Keratinocyte (primary cell): ENCODE measurements around the gene SAV1. TPM values are rescaled to one million over a fixed set of nuclear protein-coding genes. Genes with fewer than 3 reads are reported as not detected.
A peak's percentile ranks its signal among the peaks of the same experiment; 100 is the strongest.

Source experiments
- DNase-seq: peaks from one replicate; pipeline ENCODE4 v3.0.0-alpha.2; 2011; ENCODE audit warnings: low read depth, missing footprints, low spot score
- FAIRE-seq: peaks from 2 replicates; lab custom pipeline; 2011; peaks lifted over from hg19 to GRCh38; lab: Jason Lieb, UNC
- H2AFZ ChIP-seq: 2 replicates; pipeline ENCODE4 v1.6.0; 2012; ENCODE audit warnings: low read length, control low read depth, inconsistent platforms; ENCODE audit not compliant: control insufficient read depth
- H3K27ac ChIP-seq: 2 replicates; pipeline ENCODE4 v1.5.1; 2011; ENCODE audit warnings: low read length; ENCODE audit not compliant: control insufficient read depth, insufficient read depth
- H3K27me3 ChIP-seq: 3 replicates; pipeline ENCODE4 v1.6.0; 2011; ENCODE audit warnings: low read length; ENCODE audit not compliant: control insufficient read depth, insufficient read depth; ENCODE audit errors: extremely low read depth
- H3K36me3 ChIP-seq, 2 experiments: 2 replicates in 1 of 2; 3 replicates in 1 of 2; pipeline ENCODE4 v1.5.1; 2011; ENCODE audit warnings: low read length in 2 of 2, mild to moderate bottlenecking in 1 of 2; ENCODE audit not compliant: control insufficient read depth in 2 of 2, insufficient read depth in 2 of 2; ENCODE audit errors: extremely low read depth in 1 of 2
- H3K4me1 ChIP-seq: 3 replicates; pipeline ENCODE4 v1.5.1; 2011; ENCODE audit warnings: low read length; ENCODE audit not compliant: control insufficient read depth, insufficient read depth; ENCODE audit errors: extremely low read depth
- H3K4me2 ChIP-seq: 3 replicates; pipeline ENCODE4 v1.6.0; 2011; ENCODE audit warnings: low read depth, low read length; ENCODE audit not compliant: control insufficient read depth, insufficient read depth; ENCODE audit errors: extremely low read depth
- H3K4me3 ChIP-seq, 3 experiments: fragments of 200-600 bp in 1 of 3; sonication (generic) in 1 of 3; 2 replicates in 2 of 3; 3 replicates in 1 of 3; pipeline ENCODE4 v1.5.1; 2011 to 2016; ENCODE audit warnings: low read length in 3 of 3, mild to moderate bottlenecking in 3 of 3, control low read depth in 2 of 3, inconsistent platforms in 1 of 3, low read depth in 1 of 3, mixed read lengths in 1 of 3, mixed run types in 1 of 3, moderate library complexity in 1 of 3; ENCODE audit not compliant: control insufficient read depth in 2 of 3, insufficient read depth in 2 of 3; ENCODE audit errors: extremely low read depth in 1 of 3
- H3K79me2 ChIP-seq: 2 replicates; pipeline ENCODE4 v1.6.0; 2012; ENCODE audit warnings: low read length; ENCODE audit not compliant: control insufficient read depth, insufficient read depth
- H3K9ac ChIP-seq: 3 replicates; pipeline ENCODE4 v1.6.0; 2011; ENCODE audit warnings: low read length; ENCODE audit not compliant: control insufficient read depth, insufficient read depth; ENCODE audit errors: extremely low read depth
- H3K9me1 ChIP-seq: 3 replicates; pipeline ENCODE4 v1.6.0; 2011; ENCODE audit warnings: low read length; ENCODE audit not compliant: control insufficient read depth, insufficient read depth; ENCODE audit errors: extremely low read depth
- H3K9me3 ChIP-seq: 2 replicates; pipeline ENCODE4 v1.5.1; 2012; ENCODE audit warnings: low read depth, low read length; ENCODE audit not compliant: control insufficient read depth
- H4K20me1 ChIP-seq: 3 replicates; pipeline ENCODE4 v1.6.0; 2011; ENCODE audit warnings: low read length; ENCODE audit not compliant: control insufficient read depth, insufficient read depth; ENCODE audit errors: extremely low read depth
- EZH2 ChIP-seq: IDR thresholded peaks from one replicate; pipeline ENCODE4 v1.6.1; 2012; ENCODE audit warnings: inconsistent platforms, mild to moderate bottlenecking, low read length, moderate library complexity
- dilution Hi-C: fragments of 300-500 bp; cut with MboI; formaldehyde crosslinking; loops from one replicate; pipeline ENCODE4 v1.7.0; 2020; ENCODE audit warnings: low sequenced_read_pairs; ENCODE audit not compliant: extremely low pct_ligation_motif_present
- polyA plus RNA-seq, 5 experiments: library from polyadenylated mRNA; depleted of rRNA in 3 of 5; stranded (reverse) in 3 of 5; stranded (forward) in 1 of 5; unstranded in 1 of 5; fragments of >200 nt; gene quantifications; 1 replicate in 1 of 5; 2 replicates in 3 of 5; 3 replicates in 1 of 5; pipeline versions ENCODE4 v1.2.1 to v1.2.3, GENCODE V29; 2011 to 2012; ENCODE audit warnings: missing spikeins in 2 of 5, low read depth in 1 of 5, low replicate concordance in 1 of 5
- TF ChIP-seq, protein P1 (sequence below), 3 experiments: IDR thresholded peaks in 1 of 3; conservative IDR thresholded peaks in 1 of 3; optimal IDR thresholded peaks in 1 of 3; 2 replicates in 2 of 3; 3 replicates in 1 of 3; pipeline versions ENCODE3 to v1.5.1; 2011; ENCODE audit warnings: low read length in 3 of 3, mild to moderate bottlenecking in 3 of 3, moderate library complexity in 2 of 3, control low read depth in 1 of 3, inconsistent platforms in 1 of 3; ENCODE audit not compliant: insufficient read depth in 2 of 3; ENCODE audit errors: extremely low read depth in 1 of 3

Gene SAV1
- polyA plus RNA-seq, 1 donor (not counting 4 experiments of a cell fraction or from before 2014, with no cell fraction given) = 26.0 TPM

DNA sequence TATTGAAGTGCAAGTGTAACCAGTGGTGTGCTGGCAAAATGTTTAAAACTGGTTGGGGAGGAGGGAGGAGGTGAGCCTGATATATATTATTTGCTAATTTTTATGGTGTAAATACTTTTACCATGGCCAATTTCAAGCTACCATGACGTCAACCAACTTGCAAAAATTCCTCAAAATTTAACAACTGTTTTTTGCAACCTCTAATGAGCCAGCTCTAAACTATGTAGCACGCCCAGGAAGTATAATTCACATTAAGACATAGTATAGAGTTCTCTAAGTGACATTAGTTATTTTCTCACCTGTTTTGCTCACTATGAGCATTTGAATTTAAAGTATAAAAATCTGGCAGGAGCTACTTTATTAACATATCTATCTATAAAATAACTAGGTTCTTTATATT is 66.7 kb downstream of the SAV1 start:
- dilution Hi-C loops = no loop called here
- H3K79me2 ChIP-seq = no peaks in the 10 kb centered on the region
- H2AFZ ChIP-seq = no peak overlapping the region
- H3K27ac ChIP-seq = peak overlapping the region; percentile 54
- peak; percentile 15 for DNase-seq
- no peaks in the 10 kb centered on the region for H4K20me1 ChIP-seq
- TF ChIP-seq, protein P1, sequence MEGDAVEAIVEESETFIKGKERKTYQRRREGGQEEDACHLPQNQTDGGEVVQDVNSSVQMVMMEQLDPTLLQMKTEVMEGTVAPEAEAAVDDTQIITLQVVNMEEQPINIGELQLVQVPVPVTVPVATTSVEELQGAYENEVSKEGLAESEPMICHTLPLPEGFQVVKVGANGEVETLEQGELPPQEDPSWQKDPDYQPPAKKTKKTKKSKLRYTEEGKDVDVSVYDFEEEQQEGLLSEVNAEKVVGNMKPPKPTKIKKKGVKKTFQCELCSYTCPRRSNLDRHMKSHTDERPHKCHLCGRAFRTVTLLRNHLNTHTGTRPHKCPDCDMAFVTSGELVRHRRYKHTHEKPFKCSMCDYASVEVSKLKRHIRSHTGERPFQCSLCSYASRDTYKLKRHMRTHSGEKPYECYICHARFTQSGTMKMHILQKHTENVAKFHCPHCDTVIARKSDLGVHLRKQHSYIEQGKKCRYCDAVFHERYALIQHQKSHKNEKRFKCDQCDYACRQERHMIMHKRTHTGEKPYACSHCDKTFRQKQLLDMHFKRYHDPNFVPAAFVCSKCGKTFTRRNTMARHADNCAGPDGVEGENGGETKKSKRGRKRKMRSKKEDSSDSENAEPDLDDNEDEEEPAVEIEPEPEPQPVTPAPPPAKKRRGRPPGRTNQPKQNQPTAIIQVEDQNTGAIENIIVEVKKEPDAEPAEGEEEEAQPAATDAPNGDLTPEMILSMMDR (optimal IDR thresholded peaks at IDR 0.05 in 1 of 3, IDR thresholded peaks at IDR 0.05 in 1 of 3, conservative IDR thresholded peaks at IDR 0.05 in 1 of 3; ENCODE audit: extremely low read depth in 1 of 3, insufficient read depth in 2 of 3, low read length in 3 of 3) = no peak
- no peak for TF ChIP-seq EZH2
- peaks cover 26% of the 10 kb centered on the region for H3K4me1 ChIP-seq
- H3K9ac ChIP-seq = no peak overlapping the region
- H3K27me3 ChIP-seq = no peaks in the 10 kb centered on the region
- H3K36me3 ChIP-seq = no peaks in the 10 kb centered on the region
- no peaks in the 10 kb centered on the region for H3K9me3 ChIP-seq
- peak overlapping the region in 1 of 3 experiments; percentile 2 for H3K4me3 ChIP-seq
- peak; percentile 51 for FAIRE-seq
- no peaks in the 10 kb centered on the region for H3K9me1 ChIP-seq
- peak overlapping the region; percentile 63 for H3K4me2 ChIP-seq

DNA sequence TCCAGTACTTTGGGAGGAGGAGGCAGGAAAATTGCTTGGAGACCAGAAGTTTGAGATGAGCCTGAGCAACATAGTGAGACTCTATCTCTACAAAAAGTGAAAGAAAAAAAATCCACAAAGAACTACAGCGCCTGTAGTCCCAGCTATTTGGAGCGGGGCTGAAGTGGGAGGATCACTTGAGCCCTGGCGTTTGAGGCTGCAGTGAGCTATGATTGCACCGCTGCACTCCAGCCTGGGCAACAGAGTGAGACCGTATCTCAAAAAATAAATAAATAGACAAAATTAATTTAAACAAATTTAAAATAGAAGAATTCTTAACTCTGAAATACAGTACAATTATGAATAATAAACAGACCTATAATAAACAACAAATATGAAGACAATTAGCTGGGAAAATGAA is 67.3 kb downstream of the SAV1 start:
- DNase-seq = no peak
- TF ChIP-seq, protein P1 (optimal IDR thresholded peaks at IDR 0.05 in 1 of 3, IDR thresholded peaks at IDR 0.05 in 1 of 3, conservative IDR thresholded peaks at IDR 0.05 in 1 of 3; ENCODE audit: extremely low read depth in 1 of 3, insufficient read depth in 2 of 3, low read length in 3 of 3) = no peak
- no peak for TF ChIP-seq EZH2

More for the DNA sequence above, 67.3 kb downstream of the SAV1 start:
- Histone ChIP-seq H3K36me3 (no peaks in the 10 kb centered on the region), H3K4me2 (peak overlapping the region; percentile 63), H3K4me3 (peak overlapping the region in 1 of 3 experiments; percentile 26), H3K79me2 (no peaks in the 10 kb centered on the region), H4K20me1 (no peaks in the 10 kb centered on the region), H3K27me3 (no peaks in the 10 kb centered on the region), H2AFZ (peak overlapping the region; percentile 14), H3K4me1 (peaks cover 26% of the 10 kb centered on the region), H3K9me3 (no peaks in the 10 kb centered on the region), H3K9ac (no peak overlapping the region), H3K27ac (peak overlapping the region; percentile 54), H3K9me1 (no peaks in the 10 kb centered on the region)
- FAIRE-seq = no peak
- dilution Hi-C loops = no loop called here
